RPMI8226 (cell line): ENCODE measurements around the gene ASTN2.

Experiments used
- DNase-seq: peaks from one replicate; pipeline ENCODE4 v3.0.0-alpha.2; 2015

Gene ASTN2

DNA sequence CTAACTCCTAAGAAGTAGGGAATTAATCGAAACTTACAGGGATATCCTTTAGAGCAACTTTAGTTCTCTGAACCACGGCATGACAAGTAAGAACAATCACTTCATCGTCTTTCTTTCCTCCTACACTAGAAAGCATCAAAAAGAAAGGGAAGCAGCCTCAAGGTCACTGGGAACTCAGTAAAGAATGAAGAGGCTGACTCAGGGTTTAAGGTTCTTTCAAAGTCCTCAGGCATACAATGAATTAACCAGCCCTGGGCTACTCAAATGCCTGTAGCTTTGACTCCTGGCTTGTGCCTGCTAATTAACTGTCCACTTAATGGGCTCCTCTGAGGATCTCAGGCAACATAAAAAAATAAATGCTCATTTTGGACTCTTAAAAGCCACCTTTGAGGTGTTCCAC, 625.8 kb downstream of the ASTN2 start:
- DNase-seq: no peak

DNA sequence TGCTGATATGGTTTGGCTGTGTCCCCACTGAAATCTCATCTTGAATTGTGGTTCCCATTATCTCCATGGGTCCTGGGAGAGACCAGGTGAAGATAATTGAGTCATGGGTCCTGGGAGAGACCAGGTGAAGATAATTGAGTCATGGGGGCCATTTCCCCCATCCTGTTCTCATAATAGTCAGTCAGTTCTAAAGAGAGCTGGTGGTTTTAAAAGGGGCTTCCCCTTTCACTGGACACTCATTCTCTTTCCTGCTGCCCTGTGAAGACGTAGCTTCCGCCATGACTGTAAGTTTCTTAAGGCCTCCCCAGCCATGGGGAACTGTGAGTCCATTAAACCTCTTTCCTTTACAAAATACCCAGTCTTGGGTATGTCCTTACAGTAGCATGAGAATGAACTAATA, 628.1 kb downstream of the ASTN2 start:
- no peak for DNase-seq

DNA sequence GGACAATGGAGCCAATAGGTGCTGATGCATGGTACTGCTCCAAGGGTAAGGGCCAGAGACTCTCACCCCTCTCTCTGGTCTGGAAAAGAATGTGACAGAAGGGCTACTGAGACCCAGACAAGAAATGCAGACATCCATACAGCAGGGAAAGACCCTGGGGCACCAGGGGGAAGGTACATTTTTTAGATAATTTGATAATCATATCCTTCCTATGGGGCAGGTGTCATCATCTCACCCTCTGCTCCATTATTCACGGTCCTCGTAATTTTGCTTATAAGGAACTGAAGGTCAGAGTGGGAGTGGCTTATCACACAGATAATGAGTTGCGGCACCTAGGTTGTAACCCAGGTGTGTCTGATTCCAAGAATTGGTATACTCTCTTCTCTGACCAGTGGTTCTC, 637.7 kb downstream of the ASTN2 start:
- DNase-seq: no peak

DNA sequence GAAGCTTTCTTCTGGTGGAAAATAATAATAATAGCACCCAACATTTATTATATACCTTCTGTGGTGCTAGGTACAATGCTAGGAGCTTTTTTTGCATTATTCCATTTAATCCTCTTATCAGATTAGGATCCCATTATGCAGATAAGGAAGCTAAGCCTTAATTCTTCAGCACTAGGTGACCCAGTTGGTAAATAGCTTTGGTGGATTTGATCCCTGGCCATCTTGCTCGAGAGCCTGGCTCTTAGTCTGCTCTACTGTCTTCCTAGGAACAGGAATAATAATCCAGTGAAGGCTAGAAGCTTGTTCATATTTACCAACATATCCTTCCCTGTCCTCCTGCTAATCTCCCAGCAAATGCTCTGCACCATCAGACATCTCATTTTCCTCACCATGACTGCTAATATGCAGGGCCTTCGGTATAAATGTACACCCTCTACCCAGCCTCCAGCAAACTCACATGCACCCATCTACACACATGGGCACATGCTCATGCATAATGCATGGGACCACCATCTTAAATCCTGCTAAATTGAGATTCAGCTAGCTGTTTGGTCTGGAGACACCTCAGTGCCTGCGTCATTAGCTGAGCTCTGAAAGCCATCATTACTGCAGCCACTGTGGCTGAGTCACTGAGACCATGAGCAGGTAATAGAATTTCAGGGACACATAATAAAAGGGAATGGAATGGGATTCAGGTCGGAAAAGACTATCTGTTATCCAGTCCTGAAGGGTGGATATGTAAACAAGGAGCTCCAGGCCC, 640.3 kb downstream of the ASTN2 start:
- no peak for DNase-seq

DNA sequence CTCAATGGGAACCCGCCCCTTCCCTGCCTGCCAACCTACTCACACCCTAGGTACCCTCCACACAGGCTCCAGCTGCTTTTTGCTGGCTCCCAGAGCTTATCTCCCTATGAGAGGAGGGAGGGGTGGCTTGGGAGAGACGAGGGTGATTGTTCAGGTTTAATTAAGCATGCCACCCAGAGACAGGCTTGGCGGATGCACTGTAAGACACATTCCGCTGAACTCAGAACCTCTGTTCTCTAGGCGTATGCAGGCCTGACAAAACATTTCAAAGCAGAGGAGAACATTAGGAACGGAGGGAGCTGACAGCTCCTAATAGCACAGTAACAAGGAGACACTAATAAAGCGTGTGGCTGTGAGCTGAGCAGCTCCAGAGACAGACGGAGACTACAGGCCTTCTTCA, 647.6 kb downstream of the ASTN2 start:
- no peak for DNase-seq

DNA sequence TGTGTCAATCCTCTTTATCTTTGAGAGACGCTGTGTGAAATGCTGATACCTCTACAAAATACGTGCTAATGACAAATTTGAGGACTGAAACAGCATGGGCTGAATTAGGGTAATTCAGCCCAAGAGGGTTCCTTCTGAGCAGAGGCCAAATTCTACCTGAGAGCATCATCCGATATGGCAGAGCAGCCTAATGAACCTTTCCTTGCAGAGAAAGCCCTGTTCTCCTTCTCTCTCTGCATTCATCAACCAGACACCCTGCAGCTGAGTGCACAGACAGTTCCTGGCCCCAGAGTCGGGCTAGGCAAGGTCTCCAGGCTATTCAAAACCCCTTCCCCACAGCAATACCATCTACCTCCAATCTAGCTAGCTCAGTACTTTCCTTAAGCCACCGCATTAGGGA, 649.8 kb downstream of the ASTN2 start:
- no peak for DNase-seq

DNA sequence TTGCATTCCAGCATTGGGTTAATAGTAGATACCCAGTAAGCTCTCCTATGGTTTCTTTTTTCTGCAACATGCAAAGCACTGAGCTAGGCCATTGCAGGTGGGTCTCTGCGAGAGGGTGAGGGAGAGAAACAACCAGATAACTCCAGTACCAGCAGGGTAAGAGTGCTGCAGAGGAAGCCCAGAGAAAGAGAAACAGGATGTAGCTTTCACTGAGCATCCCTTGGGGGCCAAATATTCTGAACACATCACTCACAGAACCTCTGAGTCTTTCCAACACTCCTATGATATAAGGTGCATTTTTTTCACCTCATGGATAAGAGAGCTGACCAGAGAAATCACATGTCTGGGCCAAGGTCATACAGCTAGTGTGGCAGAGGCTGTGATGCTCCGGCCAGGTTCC, 651.1 kb downstream of the ASTN2 start:
- no peak for DNase-seq

DNA sequence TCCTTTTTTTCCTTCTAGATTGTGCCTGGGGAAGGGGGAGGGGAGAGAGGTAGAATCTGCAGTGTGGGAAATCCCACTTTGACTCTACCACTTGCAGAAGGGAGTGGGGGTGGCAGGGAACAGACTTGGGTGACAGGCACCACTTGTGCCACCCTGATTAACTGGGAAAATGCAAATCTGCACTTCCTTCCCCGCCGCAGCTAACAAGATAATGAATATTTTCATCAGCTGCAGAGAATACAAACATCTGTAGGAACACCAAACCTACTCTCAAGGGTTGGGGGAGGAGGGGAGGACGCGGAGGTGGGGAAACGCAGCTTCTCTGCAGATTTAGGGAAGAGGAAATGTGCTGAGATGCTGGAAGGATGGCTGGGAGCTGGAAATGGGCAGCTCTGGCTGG, 654.2 kb downstream of the ASTN2 start:
- no peak for DNase-seq

DNA sequence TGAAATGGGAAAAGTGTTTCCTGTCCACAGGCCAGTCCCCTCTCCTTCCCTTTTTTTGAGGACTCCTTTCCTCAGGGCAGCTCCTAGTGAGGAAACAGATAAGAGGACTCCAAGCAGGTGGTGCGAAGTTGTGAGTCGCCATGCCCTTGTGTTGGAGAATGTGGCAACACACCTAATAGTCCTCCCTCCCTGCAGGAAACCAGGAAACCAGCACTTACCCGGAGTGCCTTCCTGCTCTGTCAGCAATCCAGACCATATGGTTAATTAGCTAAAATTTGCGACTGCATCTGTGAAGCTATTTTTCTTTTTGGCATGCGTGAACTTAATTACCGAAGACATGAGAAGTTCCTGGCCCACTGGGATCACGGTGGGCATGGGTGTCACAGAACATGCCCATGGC, 657.8 kb downstream of the ASTN2 start:
- DNase-seq: no peak

DNA sequence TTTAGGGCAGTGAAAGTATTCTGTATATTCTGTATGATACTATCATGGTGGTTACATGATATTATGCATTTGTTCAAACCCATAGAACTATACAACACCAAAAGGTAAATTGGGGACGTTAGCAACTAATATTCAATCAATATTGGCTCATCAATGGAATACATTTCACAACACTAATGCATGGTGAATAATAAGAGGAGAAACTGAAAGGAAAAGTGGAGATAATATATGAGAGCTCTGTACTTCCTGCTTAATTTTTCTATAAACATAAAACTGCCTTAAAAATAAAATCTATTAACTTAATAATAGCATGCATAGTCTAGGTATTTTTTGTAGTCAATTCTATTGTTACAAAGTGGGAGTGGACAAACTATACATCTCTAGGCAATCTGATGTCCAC, 661.5 kb downstream of the ASTN2 start:
- no peak for DNase-seq

DNA sequence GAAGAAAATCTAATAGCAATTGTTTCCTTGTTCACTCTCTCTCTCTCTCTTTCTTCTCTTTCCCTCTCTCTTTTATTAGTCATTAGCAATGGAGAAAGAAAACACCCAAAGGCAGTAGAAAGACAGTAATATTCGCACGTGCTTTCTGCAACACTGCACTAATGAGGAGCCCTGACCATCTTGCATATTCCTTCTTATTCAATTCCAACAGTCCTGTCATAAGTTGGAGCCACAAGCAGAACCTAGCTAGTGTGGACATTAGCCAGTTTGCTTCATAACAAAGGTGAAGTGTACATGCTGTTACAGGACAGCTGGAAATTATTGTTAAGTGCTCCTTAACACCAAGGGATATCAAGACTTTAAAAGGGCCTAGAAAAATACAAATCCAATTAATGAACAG, 664.3 kb downstream of the ASTN2 start:
- DNase-seq: no peak

DNA sequence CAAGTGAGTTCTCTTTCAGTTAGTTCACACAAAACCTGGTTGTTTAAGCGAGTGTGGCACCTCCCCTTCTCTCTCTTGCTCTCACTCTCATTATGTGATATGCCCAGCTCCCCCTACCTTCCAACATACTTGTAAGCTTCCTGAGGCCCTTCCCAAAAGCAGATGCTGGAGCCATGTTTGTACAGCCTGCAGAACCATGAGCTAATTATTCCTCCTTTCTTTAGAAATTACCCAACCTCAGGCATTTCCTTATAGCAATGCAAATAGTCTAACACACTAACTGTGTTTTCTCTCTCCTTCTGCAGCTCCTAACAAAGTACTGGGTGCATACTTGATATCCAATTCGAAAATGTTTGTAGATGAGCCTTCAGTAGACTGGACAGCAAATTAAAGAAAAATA, 665.1 kb downstream of the ASTN2 start:
- DNase-seq: no peak

DNA sequence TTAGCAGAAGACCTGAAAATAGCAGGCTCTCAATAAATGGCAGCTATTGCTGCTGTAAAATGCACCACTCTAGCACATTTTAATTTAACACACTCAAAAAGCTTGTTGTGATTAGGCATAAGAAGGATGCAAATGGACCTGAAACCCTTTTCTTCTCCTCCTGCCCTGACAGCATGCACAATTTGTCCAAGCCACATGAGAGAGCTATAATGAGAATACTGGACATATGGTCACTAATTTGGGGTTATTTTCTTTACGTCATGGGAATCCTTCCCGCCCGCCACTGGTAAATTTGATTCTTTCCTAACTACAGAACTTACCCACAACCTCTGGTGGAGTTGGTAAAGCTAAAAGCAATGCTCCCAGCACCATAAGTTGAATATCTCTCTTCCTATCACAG, 665.7 kb downstream of the ASTN2 start:
- DNase-seq: no peak

DNA sequence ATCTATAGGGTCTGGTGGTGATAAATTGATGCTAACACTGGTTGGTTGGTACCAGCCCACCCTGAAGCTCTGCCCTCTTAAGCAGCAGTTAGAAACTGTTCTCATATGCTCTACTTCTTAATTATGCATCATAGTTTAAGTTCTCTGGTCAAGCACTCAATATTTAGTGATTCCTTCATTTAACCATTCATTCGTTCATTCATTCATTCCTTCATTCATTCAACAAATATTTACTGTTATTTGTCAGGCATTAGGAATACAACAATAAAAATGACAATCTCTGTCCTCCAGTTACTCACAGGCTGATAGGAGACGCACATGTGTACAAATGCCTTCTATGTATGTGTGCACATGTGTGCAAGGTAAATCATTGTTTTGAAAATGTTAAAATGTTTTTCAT, 673.1 kb downstream of the ASTN2 start:
- DNase-seq: no peak

DNA sequence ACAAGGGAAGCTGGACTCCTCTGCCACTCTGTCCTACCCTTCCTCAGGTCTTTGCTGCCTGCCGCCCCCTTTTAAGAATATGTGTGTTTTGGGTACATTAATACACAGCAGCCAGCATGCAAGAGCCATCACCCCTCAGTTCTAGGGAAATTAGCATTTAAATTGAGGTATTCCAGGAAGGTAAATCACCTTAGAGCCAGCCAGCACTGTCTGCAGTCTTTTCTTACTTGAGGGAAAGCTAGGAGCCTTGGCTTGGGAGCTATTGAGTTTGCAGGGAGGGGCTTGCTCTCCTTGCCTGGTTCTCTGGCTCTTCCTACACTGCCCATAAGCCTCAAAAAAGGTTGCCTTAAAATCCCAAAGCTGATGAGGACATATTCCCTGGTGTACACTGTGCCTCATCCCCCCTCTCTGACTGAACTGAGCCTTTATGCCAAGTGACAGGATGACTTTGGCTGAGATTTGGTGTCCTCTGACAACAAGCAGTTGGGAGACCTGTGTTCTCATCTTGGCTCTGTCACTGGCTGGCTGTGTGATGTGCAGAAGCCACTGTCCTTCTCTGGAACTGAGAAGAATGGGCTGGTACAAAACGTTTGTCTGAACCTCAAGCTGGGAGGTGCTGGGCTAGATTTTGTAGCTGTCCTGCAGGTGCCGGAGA, 673.6 kb downstream of the ASTN2 start:
- no peak for DNase-seq

DNA sequence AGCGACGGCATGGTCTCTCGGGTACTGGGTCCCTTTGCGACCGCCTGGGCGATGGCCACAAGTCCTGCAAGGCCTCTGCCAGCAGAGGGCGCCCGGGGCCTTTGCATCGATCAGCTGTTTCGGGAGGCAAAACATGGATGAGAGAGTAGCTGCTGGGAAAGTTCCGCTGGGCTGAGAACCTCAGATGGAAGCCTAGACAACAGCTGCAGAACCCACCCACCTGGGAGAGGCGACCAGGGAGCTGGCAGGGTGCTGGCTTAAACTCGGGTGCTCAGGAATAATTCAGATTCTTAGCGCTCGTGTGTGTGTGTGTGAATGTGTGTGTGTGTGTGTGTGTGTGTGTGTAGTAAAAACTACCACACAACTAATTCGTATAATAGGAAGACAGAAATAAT, 677.7 kb downstream of the ASTN2 start:
- peak; percentile 66 for DNase-seq

DNA sequence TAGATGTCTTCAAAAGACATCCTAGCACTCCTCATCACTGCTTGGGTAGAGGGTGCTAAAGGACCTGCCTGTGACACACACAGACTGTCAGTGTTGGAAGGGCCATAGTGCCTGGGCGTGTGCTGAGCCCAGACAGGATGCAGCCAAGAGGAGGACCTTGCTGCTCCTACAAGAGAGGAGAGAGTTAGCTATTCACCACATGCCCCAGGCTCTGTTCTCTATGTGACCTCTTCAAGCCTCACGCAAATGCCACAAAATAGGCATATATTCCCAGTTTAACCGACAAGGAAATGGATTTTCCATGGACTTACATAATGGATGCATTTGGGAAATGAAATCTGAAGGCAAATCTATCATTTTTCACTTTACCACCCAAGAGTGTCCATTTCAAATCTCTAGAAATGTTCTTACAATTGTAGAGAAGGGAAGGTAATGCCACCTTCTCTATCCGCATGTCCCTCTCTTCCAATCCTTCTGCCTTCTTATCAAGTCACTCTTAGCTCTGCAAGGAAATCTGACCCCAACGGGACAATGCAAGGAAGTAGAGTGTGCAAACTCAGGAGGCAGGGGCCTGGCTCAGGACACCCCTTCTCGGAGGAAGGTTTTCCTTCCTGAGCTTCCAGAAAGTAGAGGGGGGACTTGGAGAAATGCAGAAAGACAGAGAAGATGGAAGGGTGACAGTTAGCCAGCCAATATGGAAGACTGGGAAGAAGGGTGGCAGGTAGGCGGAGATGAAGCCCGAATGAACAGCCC, 678.3 kb downstream of the ASTN2 start:
- no peak for DNase-seq

DNA sequence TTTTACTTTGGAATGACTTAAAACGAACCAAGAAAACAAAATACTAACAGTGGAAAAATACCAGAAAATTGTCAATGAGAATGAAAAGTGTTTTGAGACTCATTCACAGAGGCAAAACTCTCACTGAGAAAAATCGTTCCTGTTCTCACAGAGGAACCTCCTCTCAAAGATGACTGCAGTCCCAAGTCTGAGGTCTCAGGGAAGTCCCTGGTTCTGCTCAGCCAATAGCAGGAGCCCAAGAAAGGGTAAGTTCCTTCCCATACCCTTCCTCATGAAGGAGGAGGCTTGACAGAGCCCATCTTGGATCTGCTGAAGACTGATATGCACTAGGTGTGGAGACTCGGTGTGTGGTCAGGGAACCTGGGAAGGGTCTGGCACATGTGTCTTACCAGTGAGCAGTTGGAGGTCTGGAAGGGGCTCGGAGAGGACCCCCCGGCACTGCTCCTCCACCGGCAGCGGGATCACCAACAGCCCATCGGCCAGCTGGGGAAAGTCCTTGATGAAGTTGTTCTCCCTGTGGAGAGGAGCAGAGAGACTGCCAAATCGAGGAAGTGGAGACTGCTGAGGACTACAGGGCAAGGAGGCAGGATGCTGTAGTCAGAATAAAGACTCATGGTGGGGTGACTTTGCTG, 681.7 kb downstream of the ASTN2 start:
- DNase-seq: no peak

DNA sequence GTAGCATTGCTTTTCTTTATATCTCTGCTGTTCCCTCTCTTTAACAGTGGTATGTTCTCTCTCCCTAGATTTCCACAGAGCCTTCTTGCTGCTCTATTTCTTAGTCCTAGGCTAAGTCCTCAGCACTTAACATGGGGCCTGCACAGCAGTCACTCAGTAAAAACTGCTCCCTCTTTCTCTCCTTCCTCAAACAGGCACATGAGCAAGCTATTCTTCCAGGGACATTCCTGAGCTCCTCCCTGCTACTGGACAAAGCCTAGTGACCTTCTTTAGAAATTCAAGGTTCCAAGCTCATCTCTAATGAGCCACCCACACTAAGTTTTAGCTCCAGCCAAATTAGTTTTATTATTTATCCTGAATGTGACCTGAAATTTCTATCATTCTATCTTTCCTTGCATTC, 688.3 kb downstream of the ASTN2 start:
- no peak for DNase-seq

DNA sequence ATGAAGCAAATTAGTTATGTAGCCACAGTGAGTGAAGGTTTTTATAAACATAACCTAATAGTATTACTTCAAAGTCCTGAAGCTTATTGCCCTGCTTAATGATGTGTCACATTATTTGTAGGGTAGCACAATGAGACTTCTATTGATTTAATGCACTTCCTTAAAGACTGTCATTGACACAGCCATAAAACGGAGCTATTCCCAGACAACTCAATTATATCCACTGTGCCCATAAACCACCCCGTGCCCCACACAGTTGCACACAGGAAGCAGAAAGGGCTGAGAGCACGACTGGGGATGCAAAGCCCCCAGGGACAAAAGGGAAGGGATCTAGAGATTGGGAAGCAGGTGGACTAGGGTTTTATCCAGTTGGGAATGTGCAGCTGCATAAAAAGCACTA, 690.7 kb downstream of the ASTN2 start:
- no peak for DNase-seq

DNA sequence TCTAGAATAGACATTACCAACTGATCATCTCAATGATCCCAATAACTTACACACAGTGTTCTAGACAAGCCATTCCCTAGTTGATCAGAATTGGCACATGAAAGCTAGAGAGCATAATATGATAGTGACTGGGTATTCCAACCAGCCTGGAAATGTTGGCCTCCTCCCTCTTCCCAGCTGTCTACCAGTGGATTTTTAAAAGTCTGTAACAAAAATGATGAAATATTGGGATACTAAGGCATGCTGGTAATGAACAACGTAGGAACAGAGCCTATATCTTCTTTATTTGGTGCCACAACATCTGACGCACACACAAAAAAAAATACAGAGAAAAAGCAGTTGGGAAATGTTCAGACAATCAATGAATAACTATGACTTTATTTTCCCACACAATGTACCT, 692.9 kb downstream of the ASTN2 start:
- DNase-seq: no peak

DNA sequence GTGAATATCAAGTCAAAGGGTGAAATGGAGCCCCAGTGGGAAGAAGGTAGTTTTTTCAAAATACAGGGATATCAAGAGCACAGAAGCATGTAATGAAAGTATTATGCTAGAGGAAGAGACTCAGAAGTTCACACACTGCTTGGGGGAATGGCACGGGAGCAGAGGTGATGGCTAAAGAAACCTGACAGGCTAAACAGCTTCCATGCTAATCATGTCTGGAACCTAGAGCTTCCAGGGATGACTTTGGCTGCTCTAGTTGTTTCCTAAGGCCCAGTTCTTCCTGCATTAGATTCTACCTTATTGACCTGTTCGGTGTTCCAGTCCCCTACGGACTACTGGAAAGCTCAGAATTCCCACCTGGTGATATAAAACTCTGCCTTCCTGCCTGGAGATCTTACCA, 693.4 kb downstream of the ASTN2 start:
- DNase-seq: no peak

DNA sequence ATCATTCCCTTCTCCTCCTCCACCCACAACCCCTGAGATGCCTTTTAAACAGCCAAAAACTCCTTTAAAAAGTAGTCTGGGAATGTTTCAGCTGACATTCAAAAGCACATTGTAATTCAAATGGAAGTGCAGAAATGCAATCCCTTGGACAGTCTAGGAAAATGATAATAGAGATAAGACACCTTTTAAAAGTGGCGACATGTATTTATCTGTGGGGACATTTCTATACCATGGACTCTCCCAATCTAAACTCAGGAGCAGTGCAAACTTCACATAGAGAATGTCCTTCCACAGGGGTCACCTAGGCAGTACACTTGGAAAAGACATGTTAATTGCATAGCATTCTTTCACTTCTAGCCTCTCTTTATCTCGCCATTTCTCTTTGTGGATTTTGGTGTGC, 694.7 kb downstream of the ASTN2 start:
- DNase-seq: no peak

DNA sequence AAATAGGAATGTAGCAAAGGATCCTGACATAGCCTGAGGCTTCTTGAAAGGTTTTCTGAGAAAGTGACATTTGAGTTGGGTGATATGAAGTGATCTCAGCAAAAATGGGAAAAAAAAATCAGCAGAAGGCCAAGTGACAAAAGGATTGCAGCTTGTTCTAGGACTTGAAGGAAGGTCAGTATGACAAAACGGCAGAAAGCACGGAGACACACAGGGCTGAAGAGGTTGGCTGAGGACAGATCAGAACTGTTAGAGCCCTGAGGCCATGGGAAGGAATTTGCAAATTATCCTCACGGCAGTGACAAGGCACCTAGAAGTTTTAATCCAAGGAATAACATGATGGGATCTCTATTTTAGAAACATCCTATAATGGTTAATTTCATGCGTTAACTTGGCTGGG, 696.7 kb downstream of the ASTN2 start:
- no peak for DNase-seq
